ENCODE results near the gene VIPR2. TPM values are rescaled to one million over a fixed set of nuclear protein-coding genes. Genes with fewer than 3 reads are reported as not detected.

The VIPR2 gene
- total and polyA plus RNA-seq, 2 of the 13 experiments (the other 11 are each of a cell fraction or from before 2014, with no cell fraction given): not detected

DNA sequence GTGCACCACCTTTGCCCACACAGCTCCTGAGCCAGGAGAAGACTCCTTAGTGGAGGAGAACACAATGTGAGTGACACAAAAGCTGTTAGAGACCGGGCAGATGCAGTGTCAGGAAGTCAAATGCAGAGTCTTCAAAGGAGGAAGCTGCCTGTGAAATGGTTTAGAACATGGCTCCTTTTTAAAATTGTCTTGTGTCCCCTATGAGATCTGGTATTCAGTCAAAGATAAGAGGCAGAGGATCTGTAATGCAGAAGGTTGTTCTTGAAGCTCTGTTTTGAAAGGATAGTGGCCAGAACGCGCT, 133.0 kb downstream of the VIPR2 start (continued):
- TF ChIP-seq ATF4 (CRISPR knock-in tag; IDR thresholded peaks at IDR 0.05) (no peak), ZNF589 (CRISPR knock-in tag; conservative IDR thresholded peaks at IDR 0.05) (no peak), GTF2F1 (IDR thresholded peaks at IDR 0.05; ENCODE audit: low read length) (no peak), HMG20B (CRISPR knock-in tag; conservative IDR thresholded peaks at IDR 0.05) (no peak), MXD4 (CRISPR knock-in tag; IDR thresholded peaks at IDR 0.05) (no peak), PCBP2 (optimal IDR thresholded peaks at IDR 0.05; ENCODE audit: low read depth, low read length, poor library complexity, severe bottlenecking) (no peak), NCOR1 (IDR thresholded peaks at IDR 0.05; ENCODE audit: borderline replicate concordance, low read length) (no peak), ZNF432 (CRISPR knock-in tag; IDR thresholded peaks at IDR 0.05; ENCODE audit: borderline replicate concordance) (no peak)

DNA sequence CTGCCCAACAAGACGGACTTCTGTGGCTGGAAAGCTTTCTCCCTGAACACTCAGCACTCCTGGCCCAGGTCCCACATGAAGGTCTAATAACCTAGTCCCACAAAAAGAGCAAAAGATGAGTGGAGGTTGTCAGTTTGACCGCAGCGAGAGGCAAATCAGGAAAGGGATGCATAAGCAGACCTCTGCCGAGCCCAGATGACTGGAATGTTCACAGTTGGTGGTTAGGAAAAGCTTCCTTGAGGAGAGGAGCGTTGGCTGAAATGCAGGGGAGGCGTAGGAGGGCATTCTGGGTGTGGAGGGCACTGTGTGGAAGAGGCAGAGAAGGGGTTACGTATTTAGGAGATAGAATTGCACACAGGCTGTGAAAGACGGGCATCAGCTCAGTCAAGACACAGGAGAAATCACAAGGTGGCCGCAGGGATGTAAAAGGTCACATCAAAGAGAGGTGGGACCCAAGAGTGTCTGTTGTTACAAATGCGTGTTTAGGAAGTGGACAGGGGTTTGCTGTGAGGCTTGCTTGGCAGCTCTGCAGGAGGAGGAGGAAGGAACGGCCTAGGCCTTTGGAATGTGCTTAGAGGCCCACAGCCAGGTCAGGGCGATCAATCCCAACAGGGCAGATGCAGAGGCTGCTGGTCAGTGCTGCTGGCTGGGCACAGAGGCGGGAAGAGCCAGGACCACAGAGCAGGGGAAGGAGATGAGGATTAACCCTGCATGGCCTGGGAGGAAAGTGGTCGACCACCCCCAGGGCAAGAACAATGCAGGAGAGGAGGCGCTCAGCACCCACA, 133.5 kb downstream of the VIPR2 start:
- in situ Hi-C loops (cut with HindIII; ENCODE audit: extremely low pct_ligation_motif_present, low pct_unique_long_range_greater_than_20kb): no loop called here
- Histone ChIP-seq H4K20me1 (ENCODE audit: insufficient read depth, low read length) (no peaks in the 10 kb centered on the region), H3K9me3 (ENCODE audit: low read length) (no peaks in the 10 kb centered on the region), H3K4me3 (replicated peaks in 1 of 3; ENCODE audit: insufficient read depth in 1 of 3, low read depth in 2 of 3, low read length in 3 of 3) (no peak overlapping the region), H2AFZ (ENCODE audit: low read length) (no peak overlapping the region), H3K27ac (ENCODE audit: extremely low read length, insufficient read depth, low read length) (no peak overlapping the region), H3K36me3 (replicated peaks in 1 of 2; ENCODE audit: control insufficient read depth in 1 of 2, insufficient read depth in 2 of 2, low read length in 2 of 2) (no peaks in the 10 kb centered on the region), H3K79me2 (ENCODE audit: insufficient read depth, low read length) (no peaks in the 10 kb centered on the region), H3K9ac (ENCODE audit: insufficient read depth, low read depth, low read length) (no peak overlapping the region), H3K4me2 (ENCODE audit: low read depth, low read length) (no peak overlapping the region), H3K4me1 (ENCODE audit: insufficient read depth, low read length) (0 out of 2 replicates have a peak, but pooled peaks cover 8% of the 10 kb centered on the region), H3K27me3 (ENCODE audit: control insufficient read depth in 1 of 2, insufficient read depth in 2 of 2, low read length in 2 of 2) (peaks cover 12 to 55% of the 10 kb centered on the region in 2 experiments; a peak in 4 of 5 replicates)
- no TSS peak for BruUV-seq (replicated peaks)
- DNase-seq (ENCODE audit: low spot score): no peak
- no peak for FAIRE-seq
- no peak for ATAC-seq
- intact Hi-C loops (cut with micrococcal nuclease; ENCODE audit: unreplicated experiment): no loop called here
- CTCF ChIA-PET (ENCODE audit: low intra/inter-chr PET ratio, low total read pairs): no interaction called here
- 38% methylated on average over 15 of the region's 15 CpGs for WGBS (ENCODE audit: low lambda C conversion rate)
- POLR2A ChIA-PET: no interaction called here
- TF ChIP-seq NBN (conservative IDR thresholded peaks at IDR 0.05): no peak
- TF ChIP-seq ZNF761 (CRISPR knock-in tag; conservative IDR thresholded peaks at IDR 0.05): no peak
- no peak for TF ChIP-seq ZNF776 (CRISPR knock-in tag; IDR thresholded peaks at IDR 0.05)
- TF ChIP-seq ZNF263 (CRISPR knock-in tag; IDR thresholded peaks at IDR 0.05): no peak
- TF ChIP-seq GRHL1 (CRISPR knock-in tag; conservative IDR thresholded peaks at IDR 0.05): no peak
- TF ChIP-seq, protein P1, sequence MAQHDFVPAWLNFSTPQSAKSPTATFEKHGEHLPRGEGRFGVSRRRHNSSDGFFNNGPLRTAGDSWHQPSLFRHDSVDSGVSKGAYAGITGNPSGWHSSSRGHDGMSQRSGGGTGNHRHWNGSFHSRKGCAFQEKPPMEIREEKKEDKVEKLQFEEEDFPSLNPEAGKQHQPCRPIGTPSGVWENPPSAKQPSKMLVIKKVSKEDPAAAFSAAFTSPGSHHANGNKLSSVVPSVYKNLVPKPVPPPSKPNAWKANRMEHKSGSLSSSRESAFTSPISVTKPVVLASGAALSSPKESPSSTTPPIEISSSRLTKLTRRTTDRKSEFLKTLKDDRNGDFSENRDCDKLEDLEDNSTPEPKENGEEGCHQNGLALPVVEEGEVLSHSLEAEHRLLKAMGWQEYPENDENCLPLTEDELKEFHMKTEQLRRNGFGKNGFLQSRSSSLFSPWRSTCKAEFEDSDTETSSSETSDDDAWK (CRISPR knock-in tag; IDR thresholded peaks at IDR 0.05): no peak
- no peak for TF ChIP-seq SMARCC2 (IDR thresholded peaks at IDR 0.05)
- TF ChIP-seq, protein P2, sequence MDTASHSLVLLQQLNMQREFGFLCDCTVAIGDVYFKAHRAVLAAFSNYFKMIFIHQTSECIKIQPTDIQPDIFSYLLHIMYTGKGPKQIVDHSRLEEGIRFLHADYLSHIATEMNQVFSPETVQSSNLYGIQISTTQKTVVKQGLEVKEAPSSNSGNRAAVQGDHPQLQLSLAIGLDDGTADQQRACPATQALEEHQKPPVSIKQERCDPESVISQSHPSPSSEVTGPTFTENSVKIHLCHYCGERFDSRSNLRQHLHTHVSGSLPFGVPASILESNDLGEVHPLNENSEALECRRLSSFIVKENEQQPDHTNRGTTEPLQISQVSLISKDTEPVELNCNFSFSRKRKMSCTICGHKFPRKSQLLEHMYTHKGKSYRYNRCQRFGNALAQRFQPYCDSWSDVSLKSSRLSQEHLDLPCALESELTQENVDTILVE (CRISPR knock-in tag; IDR thresholded peaks at IDR 0.05): no peak
- no peak for TF ChIP-seq DDIT3 (CRISPR knock-in tag; IDR thresholded peaks at IDR 0.05)
- TF ChIP-seq PLRG1 (conservative IDR thresholded peaks at IDR 0.05): no peak
- no peak for TF ChIP-seq ZFP62 (CRISPR knock-in tag; IDR thresholded peaks at IDR 0.05)
